ENCODE data around the gene KRT86.

Gene KRT86

DNA sequence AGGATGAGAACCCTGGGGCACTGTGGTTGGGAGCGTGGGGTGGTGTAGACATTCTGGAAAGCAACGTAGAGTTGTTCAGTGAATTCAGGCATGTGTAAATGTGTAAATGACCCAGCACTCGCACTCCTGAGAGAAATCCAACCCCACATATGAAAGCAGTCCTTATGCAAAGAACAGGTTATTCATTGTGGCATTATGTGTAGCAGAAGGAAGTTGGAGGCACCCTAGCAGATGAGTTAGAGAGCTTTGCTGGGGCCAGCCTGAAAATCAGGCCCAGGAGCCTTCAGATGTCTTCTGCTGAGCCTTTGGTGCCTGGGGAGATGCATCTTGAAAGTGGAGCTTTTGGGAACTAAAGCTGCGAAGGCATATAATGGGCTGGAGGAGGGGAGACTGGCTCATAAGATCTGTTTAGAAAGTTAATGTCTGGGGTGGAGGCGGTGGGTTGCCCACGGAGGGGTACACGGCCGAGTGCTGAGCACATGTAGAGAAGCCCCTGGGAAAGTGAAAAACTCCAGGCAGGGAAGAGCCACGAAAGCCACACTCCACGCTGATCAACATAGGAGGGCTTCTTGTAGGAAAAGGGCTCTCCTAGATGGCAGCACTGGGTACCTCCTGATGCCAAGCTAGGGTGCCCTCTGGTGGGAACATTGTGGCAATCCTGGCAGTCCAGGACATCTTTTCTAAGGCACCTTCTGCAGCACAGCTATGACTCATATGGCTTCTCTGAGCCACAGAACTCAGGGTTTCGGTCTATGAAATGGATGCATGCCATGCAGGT, 52.8 kb downstream of the KRT86 start:
- Mint-ChIP-seq H3K9me3 (no peaks in the 10 kb centered on the region), H3K27me3 (ENCODE audit: low read depth) (peaks cover 36% of the 10 kb centered on the region), H3K4me1 (no peaks in the 10 kb centered on the region), H3K27ac (no peak overlapping the region), H3K36me3 (ENCODE audit: low read depth) (no peaks in the 10 kb centered on the region), H3K4me3 (no peak overlapping the region)
- TF ChIP-seq CTCF (IDR thresholded peaks at IDR 0.05; ENCODE audit: unreplicated experiment in 3 of 3) = peak; percentile 57 to 69 (median 63)

- Mint-ChIP-seq H3K4me1 (no peaks in the 10 kb centered on the region), H3K27me3 (ENCODE audit: low read depth) (peaks cover 29% of the 10 kb centered on the region), H3K36me3 (ENCODE audit: low read depth) (no peaks in the 10 kb centered on the region), H3K4me3 (no peak overlapping the region), H3K9me3 (no peaks in the 10 kb centered on the region), H3K27ac (no peak overlapping the region)
- peak in 1 of 3 experiments; percentile 0 for TF ChIP-seq CTCF (IDR thresholded peaks at IDR 0.05; ENCODE audit: unreplicated experiment in 3 of 3)
Observed at GRCh38 chr12:52327830-52328500, 53.5 kb downstream of the KRT86 start.

DNA sequence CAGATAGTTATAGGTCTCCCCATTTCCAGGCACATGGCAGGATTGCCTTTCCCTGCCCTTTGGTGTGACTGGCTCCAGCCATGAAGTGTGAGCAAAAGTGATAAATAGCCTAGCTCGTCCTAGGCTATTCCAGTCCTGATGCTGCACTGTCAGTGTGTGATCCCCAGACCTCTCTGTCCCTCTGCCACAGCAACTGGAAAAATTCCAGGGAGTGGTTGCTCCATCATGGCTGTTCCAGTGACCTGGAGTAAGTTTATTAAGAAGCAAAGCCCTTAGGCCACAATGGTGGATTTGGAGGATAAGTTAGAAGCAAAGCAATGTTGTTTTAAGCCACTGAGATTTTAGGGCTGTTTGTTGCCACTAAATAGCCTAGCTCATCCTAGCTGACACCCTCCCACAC, 56.6 kb downstream of the KRT86 start:
- no peaks in the 10 kb centered on the region for H3K9me3 Mint-ChIP-seq
- peaks cover 7% of the 10 kb centered on the region for H3K4me1 Mint-ChIP-seq
- no peaks in the 10 kb centered on the region for H3K36me3 Mint-ChIP-seq (ENCODE audit: low read depth)
- no peak for TF ChIP-seq CTCF (IDR thresholded peaks at IDR 0.05; ENCODE audit: unreplicated experiment in 3 of 3)
- H3K4me3 Mint-ChIP-seq = no peak overlapping the region
- peaks cover 15% of the 10 kb centered on the region for H3K27me3 Mint-ChIP-seq (ENCODE audit: low read depth)
- no peak overlapping the region for H3K27ac Mint-ChIP-seq

DNA sequence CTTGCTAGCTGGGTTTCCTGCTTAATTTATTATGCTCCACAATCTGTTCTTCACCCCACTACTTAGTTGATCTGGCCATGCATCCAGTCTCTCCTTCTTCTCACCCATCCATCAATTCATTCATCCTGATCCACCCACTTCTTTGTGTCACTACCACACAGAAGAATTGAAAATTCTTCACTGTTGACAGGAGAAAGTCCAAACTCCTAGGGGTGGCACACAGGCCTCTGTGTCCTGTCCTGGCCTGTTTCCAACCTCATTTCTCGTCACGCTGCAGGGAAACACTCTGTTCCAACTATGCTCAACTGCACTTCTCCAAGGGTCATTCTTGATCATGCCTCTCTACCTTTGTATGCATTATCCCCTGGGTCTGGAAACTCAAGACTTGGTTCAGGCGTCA, 57.4 kb downstream of the KRT86 start:
- Mint-ChIP-seq H3K27ac (no peak overlapping the region), H3K4me3 (no peak overlapping the region), H3K4me1 (peaks cover 7% of the 10 kb centered on the region), H3K27me3 (ENCODE audit: low read depth) (peaks cover 13% of the 10 kb centered on the region), H3K36me3 (ENCODE audit: low read depth) (no peaks in the 10 kb centered on the region), H3K9me3 (peaks cover 4% of the 10 kb centered on the region)
- TF ChIP-seq CTCF (IDR thresholded peaks at IDR 0.05; ENCODE audit: unreplicated experiment in 3 of 3) = no peak

GRCh38 chr12:52332381-52332780, 57.9 kb downstream of the KRT86 start:
- TF ChIP-seq CTCF (IDR thresholded peaks at IDR 0.05; ENCODE audit: unreplicated experiment in 3 of 3) = no peak
- peaks cover 7% of the 10 kb centered on the region for H3K4me1 Mint-ChIP-seq
- H3K27me3 Mint-ChIP-seq (ENCODE audit: low read depth) = peaks cover 8% of the 10 kb centered on the region
- no peaks in the 10 kb centered on the region for H3K36me3 Mint-ChIP-seq (ENCODE audit: low read depth)
- no peak overlapping the region for H3K27ac Mint-ChIP-seq
- peaks cover 4% of the 10 kb centered on the region for H3K9me3 Mint-ChIP-seq
- no peak overlapping the region for H3K4me3 Mint-ChIP-seq
